RKO (cell line): Measurements from ENCODE around the gene LBP.
A peak's percentile ranks its signal among the peaks of the same experiment; 100 is the strongest.
"Not testable (repeated sequence)": the region's sequence is repeated elsewhere in the genome, so short reads cannot be mapped to it uniquely, and the experiment has no call there.

Source experiments
- DNase-seq: peaks from one replicate; pipeline ENCODE4 v3.0.0-alpha.2; 2016; ENCODE audit warnings: low spot score

Gene LBP

DNA sequence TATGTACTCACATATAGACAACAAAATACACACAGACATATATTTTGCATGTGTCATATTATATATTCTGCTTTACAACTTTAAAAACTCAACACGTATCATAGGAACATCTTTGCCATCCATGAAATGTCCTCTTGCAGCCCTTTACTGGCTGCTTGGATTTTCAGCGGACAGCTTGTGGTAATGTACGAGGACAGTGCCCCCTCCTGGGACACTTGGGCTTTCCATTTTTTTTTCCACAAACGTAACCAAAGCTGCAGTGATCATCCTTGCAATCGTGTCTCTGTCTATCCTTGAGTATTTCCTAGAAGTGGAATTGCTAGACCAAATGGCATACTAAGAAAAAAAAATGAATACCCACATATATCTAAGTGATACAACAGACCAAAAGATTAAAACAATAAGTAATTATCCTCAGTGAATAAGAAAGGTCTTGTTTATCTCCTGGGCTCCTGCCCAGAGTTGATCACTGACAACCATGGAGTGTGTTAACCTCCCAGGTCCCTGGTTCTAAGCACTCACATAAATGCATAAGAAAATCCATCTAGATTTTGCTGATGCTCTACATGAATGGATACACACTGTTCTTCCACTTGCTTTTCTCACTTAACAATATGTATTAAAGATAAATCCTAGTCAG lies 24.2 kb upstream of the LBP start:
- peak; percentile 56 for DNase-seq

DNA sequence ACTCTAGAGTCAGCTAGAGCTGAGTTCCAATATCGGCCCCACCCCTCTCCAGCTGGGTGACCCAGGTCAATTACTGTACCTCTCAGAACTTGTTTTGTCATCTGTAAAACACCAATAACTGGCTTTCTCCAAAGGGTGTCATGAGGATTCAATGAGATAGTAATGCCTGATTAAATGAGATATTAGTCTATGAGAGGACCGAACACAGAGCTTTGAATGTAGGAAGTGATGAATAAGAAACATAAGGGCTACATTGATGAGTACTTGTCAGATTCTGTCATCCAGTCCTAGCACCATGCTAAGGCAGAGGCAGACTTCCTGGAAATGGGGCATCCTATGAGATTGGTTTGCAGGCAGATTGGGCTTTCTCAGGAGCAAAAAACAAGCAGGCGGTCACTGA lies 22.1 kb upstream of the LBP start:
- no peak for DNase-seq

GRCh38 chr20:38325167-38325566 lies 21.1 kb upstream of the LBP start:
- no peak for DNase-seq

GRCh38 chr20:38325905-38326304 lies 20.4 kb upstream of the LBP start:
- DNase-seq = no peak

- DNase-seq = no peak
Observed at GRCh38 chr20:38326309-38326708, 20.0 kb upstream of the LBP start.

GRCh38 chr20:38330638-38331037 lies 15.6 kb upstream of the LBP start:
- no peak for DNase-seq

- no peak for DNase-seq
Observed at GRCh38 chr20:38331245-38331644, 15.0 kb upstream of the LBP start.

DNA sequence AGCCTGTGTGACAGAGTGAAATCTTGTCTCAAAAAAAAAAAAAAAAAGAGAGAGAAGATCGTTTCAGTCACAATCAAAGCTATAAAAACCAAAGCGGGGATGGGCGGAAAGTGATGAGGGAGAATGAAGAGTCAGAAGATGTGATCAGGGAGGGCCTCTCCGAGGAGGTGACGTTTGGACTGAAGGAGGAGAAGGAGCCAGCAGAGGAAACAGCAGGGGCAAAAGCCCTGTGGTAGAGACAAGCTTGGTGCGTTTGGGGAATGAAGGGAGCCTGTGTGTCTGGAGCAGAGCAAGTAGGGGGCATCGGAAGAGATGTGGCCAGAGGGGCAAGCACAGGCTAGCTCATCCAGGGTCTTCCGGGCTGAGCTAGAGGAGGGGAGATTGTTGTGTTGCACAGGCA lies 14.5 kb upstream of the LBP start:
- no peak for DNase-seq

DNA sequence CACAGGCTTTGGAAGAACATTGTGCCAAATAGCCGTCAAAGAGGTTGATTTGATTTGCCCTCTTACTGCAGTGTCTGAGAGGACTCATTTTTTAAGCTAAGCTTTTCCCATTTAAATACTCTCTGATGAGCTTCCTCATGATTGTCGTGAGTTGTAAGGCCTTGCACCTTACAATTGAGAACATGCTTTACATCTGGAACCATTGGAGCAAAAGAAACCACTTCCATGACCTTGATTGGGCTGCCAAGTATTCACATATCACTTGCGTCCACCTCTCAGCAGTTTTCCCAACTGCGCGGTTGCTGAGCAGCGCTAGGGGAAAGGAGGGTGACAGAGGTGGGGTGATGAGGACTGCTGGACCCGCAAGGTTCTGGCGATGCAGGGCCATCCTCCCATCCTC lies 12.3 kb upstream of the LBP start:
- DNase-seq = no peak

GRCh38 chr20:38336726-38337125 lies 9.6 kb upstream of the LBP start:
- no peak for DNase-seq

GRCh38 chr20:38337561-38338140 lies 8.6 kb upstream of the LBP start:
- peak; percentile 55 for DNase-seq

- peak; percentile 42 for DNase-seq
Observed at GRCh38 chr20:38338849-38339520, 7.3 kb upstream of the LBP start.

GRCh38 chr20:38339521-38339896 lies 6.8 kb upstream of the LBP start:
- not testable (repeated sequence) for DNase-seq

GRCh38 chr20:38339997-38340396 lies 6.3 kb upstream of the LBP start:
- DNase-seq = no peak

DNA sequence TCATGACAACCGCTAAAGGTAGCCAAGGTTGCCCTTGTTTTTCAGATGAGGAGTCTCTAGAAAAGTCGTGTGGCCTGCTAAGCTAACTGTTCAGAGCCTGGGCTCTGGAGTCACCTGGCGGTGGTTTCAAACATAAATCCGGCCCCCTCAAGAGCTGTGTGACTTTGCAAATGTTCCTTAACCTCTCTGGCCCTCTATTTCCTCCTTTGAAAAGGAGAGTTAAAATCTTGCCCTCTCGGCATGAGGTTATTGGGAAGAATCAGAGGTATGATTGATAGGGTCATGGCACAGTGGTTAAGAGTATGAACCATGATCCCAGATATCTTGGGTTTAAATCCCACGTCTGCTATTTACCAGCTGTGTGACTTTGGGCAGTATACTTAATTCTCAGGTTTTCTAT lies 5.6 kb upstream of the LBP start:
- DNase-seq = no peak

GRCh38 chr20:38342216-38342615 lies 4.1 kb upstream of the LBP start:
- no peak for DNase-seq

DNA sequence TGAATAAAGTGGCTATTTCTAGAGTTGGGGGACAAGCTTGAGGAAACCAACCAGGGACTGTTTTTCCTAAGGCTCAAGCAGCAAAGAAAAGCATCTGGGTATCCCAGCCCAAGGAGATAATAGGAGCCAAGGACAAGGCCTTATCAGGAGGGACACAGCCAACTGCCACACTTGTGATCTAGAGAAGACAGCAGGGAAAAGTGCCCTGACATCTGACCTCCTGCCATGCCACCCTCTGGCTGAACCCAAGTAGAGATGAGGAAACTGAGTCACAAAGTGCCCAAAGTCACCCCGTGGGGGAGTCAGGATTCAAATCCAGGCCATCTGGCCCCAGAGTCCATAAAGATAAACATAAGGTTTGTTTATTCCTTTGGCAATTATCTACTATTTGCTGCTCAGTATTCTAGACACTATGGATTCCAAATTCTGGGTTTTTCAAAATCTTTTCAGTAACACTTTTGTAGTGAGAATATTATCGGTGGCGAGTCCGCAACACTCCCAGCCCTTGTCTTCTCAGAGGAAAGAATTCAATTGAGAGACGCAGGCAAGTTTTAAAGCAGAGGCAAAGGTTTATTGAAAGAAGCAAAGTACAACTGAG lies 3.5 kb upstream of the LBP start:
- no peak for DNase-seq

GRCh38 chr20:38343311-38344106 lies 2.8 kb upstream of the LBP start:
- no peak for DNase-seq

- DNase-seq = no peak
Observed at GRCh38 chr20:38344107-38344701, 2.1 kb upstream of the LBP start.

- no peak for DNase-seq
Observed at GRCh38 chr20:38345643-38346042, 639 bp upstream of the LBP start.

GRCh38 chr20:38346741-38347140 lies 459 bp downstream of the LBP start:
- DNase-seq = no peak

DNA sequence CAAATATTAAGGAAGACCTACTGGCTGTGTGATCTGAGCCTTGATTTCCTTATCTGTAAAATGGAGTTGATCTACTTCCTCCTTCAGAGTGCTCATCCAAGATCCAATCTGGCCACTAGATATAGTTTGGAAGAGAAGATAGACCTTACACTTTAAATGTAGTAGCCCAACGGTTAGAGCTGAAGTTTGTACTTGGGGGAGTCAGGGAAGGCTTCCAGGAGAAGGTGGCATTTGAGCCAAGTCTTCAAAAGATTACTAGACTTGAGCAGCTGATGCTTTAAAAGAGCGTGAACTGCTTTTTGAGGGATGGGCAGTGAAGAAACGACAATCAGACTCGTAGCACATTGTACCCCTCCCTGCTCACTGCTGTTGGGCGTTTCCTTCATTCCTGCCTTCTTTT lies 3.6 kb downstream of the LBP start:
- no peak for DNase-seq
